Measurements from ENCODE around the gene DNPEP.

DNPEP gene

GRCh38 chr2:219378163-219378851 is 9.4 kb downstream of the DNPEP start:
- Histone ChIP-seq H2AFZ (ENCODE audit: low read length) (no peak overlapping the region), H4K20me1 (ENCODE audit: insufficient read depth, low read length) (no peaks in the 10 kb centered on the region), H3K79me2 (ENCODE audit: insufficient read depth, low read length) (no peaks in the 10 kb centered on the region), H3K27ac (ENCODE audit: low read depth, low read length, poor library complexity, severe bottlenecking) (no peak overlapping the region), H3K9ac (ENCODE audit: low read length) (no peak overlapping the region), H3K4me2 (ENCODE audit: low read length) (no peak overlapping the region), H3K4me1 (ENCODE audit: insufficient read depth, low read length, severe bottlenecking) (no peaks in the 10 kb centered on the region), H3K4me3 (ENCODE audit: low read depth, low read length, poor library complexity, severe bottlenecking) (no peak overlapping the region), H3K9me2 (ENCODE audit: low read depth, low read length) (no peaks in the 10 kb centered on the region), H3K36me3 (ENCODE audit: insufficient read depth, low read length) (peaks cover 23% of the 10 kb centered on the region), H3K9me3 (ENCODE audit: low read length) (no peaks in the 10 kb centered on the region), H3F3A (ENCODE audit: insufficient read depth, low read length) (no peaks in the 10 kb centered on the region), H3K27me3 (ENCODE audit: insufficient read depth, low read length) (no peaks in the 10 kb centered on the region)
- no peak for TF ChIP-seq EZH2 (IDR thresholded peaks at IDR 0.05; ENCODE audit: borderline replicate concordance, low read length)
- no peak for TF ChIP-seq CTCF (IDR thresholded peaks at IDR 0.05; ENCODE audit: low read length)

GRCh38 chr2:219369447-219369861 is 18.3 kb downstream of the DNPEP start:
- Histone ChIP-seq H3K27me3 (ENCODE audit: insufficient read depth, low read length) (no peaks in the 10 kb centered on the region), H3K79me2 (ENCODE audit: insufficient read depth, low read length) (no peaks in the 10 kb centered on the region), H4K20me1 (ENCODE audit: insufficient read depth, low read length) (no peaks in the 10 kb centered on the region), H3K27ac (ENCODE audit: low read depth, low read length, poor library complexity, severe bottlenecking) (no peak overlapping the region), H3K4me1 (ENCODE audit: insufficient read depth, low read length, severe bottlenecking) (no peaks in the 10 kb centered on the region), H3K9me3 (ENCODE audit: low read length) (no peaks in the 10 kb centered on the region), H3K9me2 (ENCODE audit: low read depth, low read length) (no peaks in the 10 kb centered on the region), H2AFZ (ENCODE audit: low read length) (no peak overlapping the region), H3K4me3 (ENCODE audit: low read depth, low read length, poor library complexity, severe bottlenecking) (no peak overlapping the region), H3F3A (ENCODE audit: insufficient read depth, low read length) (no peaks in the 10 kb centered on the region), H3K4me2 (ENCODE audit: low read length) (no peak overlapping the region), H3K9ac (ENCODE audit: low read length) (no peak overlapping the region), H3K36me3 (ENCODE audit: insufficient read depth, low read length) (peaks cover 4% of the 10 kb centered on the region; the same call in 1 of the 2 replicates)
- no peak for TF ChIP-seq EZH2 (IDR thresholded peaks at IDR 0.05; ENCODE audit: borderline replicate concordance, low read length)

GRCh38 chr2:219368690-219369191 is 19.0 kb downstream of the DNPEP start:
- no peaks in the 10 kb centered on the region for H3K79me2 ChIP-seq (ENCODE audit: insufficient read depth, low read length)
- no peak overlapping the region for H3K9ac ChIP-seq (ENCODE audit: low read length)
- no peaks in the 10 kb centered on the region for H3K27me3 ChIP-seq (ENCODE audit: insufficient read depth, low read length)
- no peaks in the 10 kb centered on the region for H3K9me3 ChIP-seq (ENCODE audit: low read length)
- no peak overlapping the region for H3K27ac ChIP-seq (ENCODE audit: low read depth, low read length, poor library complexity, severe bottlenecking)
- H3K36me3 ChIP-seq (ENCODE audit: insufficient read depth, low read length): no peaks in the 10 kb centered on the region
- H3F3A ChIP-seq (ENCODE audit: insufficient read depth, low read length): no peaks in the 10 kb centered on the region
- H3K9me2 ChIP-seq (ENCODE audit: low read depth, low read length): no peaks in the 10 kb centered on the region
- TF ChIP-seq EZH2 (IDR thresholded peaks at IDR 0.05; ENCODE audit: borderline replicate concordance, low read length): no peak
- no peak for TF ChIP-seq CTCF (IDR thresholded peaks at IDR 0.05; ENCODE audit: low read length)
- no peak overlapping the region for H3K4me3 ChIP-seq (ENCODE audit: low read depth, low read length, poor library complexity, severe bottlenecking)
- no peaks in the 10 kb centered on the region for H4K20me1 ChIP-seq (ENCODE audit: insufficient read depth, low read length)
- no peak overlapping the region for H2AFZ ChIP-seq (ENCODE audit: low read length)
- H3K4me2 ChIP-seq (ENCODE audit: low read length): no peak overlapping the region
- H3K4me1 ChIP-seq (ENCODE audit: insufficient read depth, low read length, severe bottlenecking): no peaks in the 10 kb centered on the region
